A549 (cell line): ENCODE results near the gene MYRIP. TPM values are rescaled to one million over a fixed set of nuclear protein-coding genes. Genes with fewer than 3 reads are reported as not detected.

Experiments
- ATAC-seq, 2 experiments: fragments of 200-7000 bp in 1 of 2; fragments of >200 bp in 1 of 2; cut with Nextera tagmentation in 1 of 2; cut with Tn5 transposase in 1 of 2; 3 replicates each; pipeline versions ENCODE4 v1.8.0 to v1.9.1; 2018 to 2020; ENCODE audit warnings: mild to moderate bottlenecking in 1 of 2, moderate library complexity in 1 of 2
- CTCF ChIA-PET: fragments of 300-600 bp; sonication (Branson Sonifier 250); formaldehyde crosslinking; extraction: SDS; loops from one replicate; lab custom pipeline; 2021; ENCODE audit warnings: antibody characterized with exemption, inconsistent platforms; lab: Yijun Ruan, JAX
- POLR2A ChIA-PET: fragments of 350-600 bp; formaldehyde crosslinking; extraction: SDS; loops from one replicate; lab custom pipeline; 2021; ENCODE audit warnings: antibody characterized with exemption, inconsistent platforms; lab: Yijun Ruan, JAX
- DNase-seq, 2 experiments: peaks; one replicate each; pipeline versions ENCODE4 v3.0.0 to v3.0.0-alpha.2; 2011 to 2016; ENCODE audit warnings: low read depth in 1 of 2, low spot score in 1 of 2
- FAIRE-seq: peaks from 2 replicates; lab custom pipeline; 2011; peaks lifted over from hg19 to GRCh38; lab: Jason Lieb, UNC
- H3K27ac ChIP-seq, 2 experiments: fragments of >200 bp; sonication (Bioruptor Twin); formaldehyde crosslinking; 3 replicates each; pipeline ENCODE4 v1.5.1; 2016 to 2017
- H3K4me1 ChIP-seq: fragments of >200 bp; sonication (Bioruptor Twin); formaldehyde crosslinking; 3 replicates; pipeline ENCODE4 v1.6.1; 2016
- H3K4me2 ChIP-seq: fragments of >200 bp; sonication (Bioruptor Twin); formaldehyde crosslinking; 3 replicates; pipeline ENCODE4 v1.6.1; 2016
- H3K4me3 ChIP-seq: fragments of >200 bp; sonication (Bioruptor Twin); formaldehyde crosslinking; 3 replicates; pipeline ENCODE4 v1.5.1; 2016
- H3K9me3 ChIP-seq: fragments of >200 bp; sonication (Bioruptor Twin); formaldehyde crosslinking; 3 replicates; pipeline ENCODE4 v1.6.1; 2016
- CBX8 ChIP-seq: fragments of 200-600 bp; sonication (generic); IDR thresholded peaks from 2 replicates; pipeline ENCODE4 v1.6.1; 2016
- CHD2 ChIP-seq: fragments of 150-350 bp; IDR thresholded peaks from 2 replicates; pipeline ENCODE4 v1.6.1; 2014; ENCODE audit warnings: low read length; ENCODE audit not compliant: partially characterized antibody
- EHMT2 ChIP-seq: fragments of 200-600 bp; sonication (generic); IDR thresholded peaks from 2 replicates; pipeline ENCODE4 v1.6.1; 2016; ENCODE audit warnings: antibody characterized with exemption, low read depth, mild to moderate bottlenecking, moderate library complexity
- FOSB ChIP-seq: fragments of 250-450 bp; sonication (Bioruptor Pico); IDR thresholded peaks from 2 replicates; pipeline ENCODE4 v1.5.0; 2020; ENCODE audit warnings: mild to moderate bottlenecking, moderate library complexity
- FOSL2 ChIP-seq, 2 experiments: fragments of 450-650 bp in 1 of 2; fragments of >200 bp in 1 of 2; sonication (Bioruptor Twin) in 1 of 2; formaldehyde crosslinking; IDR thresholded peaks; 2 replicates each; pipeline versions ENCODE4 v1.5.0 to v1.6.1; 2016 to 2020; ENCODE audit warnings: mild to moderate bottlenecking in 1 of 2, moderate library complexity in 1 of 2
- FOXS1 ChIP-seq: fragments of 250-450 bp; sonication (Bioruptor Pico); IDR thresholded peaks from 2 replicates; pipeline ENCODE4 v1.5.0; 2020; ENCODE audit warnings: mild to moderate bottlenecking, moderate library complexity
- HOXA7 ChIP-seq: fragments of 250-450 bp; sonication (Bioruptor Pico); IDR thresholded peaks from 2 replicates; pipeline ENCODE4 v1.5.0; 2020; ENCODE audit warnings: mild to moderate bottlenecking, moderate library complexity
- JUN ChIP-seq, 2 experiments: fragments of >200 bp; sonication (Bioruptor Twin); formaldehyde crosslinking; IDR thresholded peaks; 2 replicates in 1 of 2; 3 replicates in 1 of 2; pipeline ENCODE4 v1.6.1; 2016 to 2017
- JUNB ChIP-seq: fragments of >200 bp; sonication (Bioruptor Twin); formaldehyde crosslinking; IDR thresholded peaks from 2 replicates; pipeline ENCODE4 v1.6.1; 2016
- KDM5A ChIP-seq: fragments of 200-600 bp; sonication (generic); IDR thresholded peaks from 2 replicates; pipeline ENCODE4 v1.6.1; 2016; ENCODE audit warnings: antibody characterized with exemption, mild to moderate bottlenecking
- MAZ ChIP-seq: fragments of 150-350 bp; IDR thresholded peaks from 2 replicates; pipeline ENCODE4 v1.6.1; 2014; ENCODE audit warnings: antibody characterized with exemption, low read depth, low read length, borderline replicate concordance
- NFE2L2 ChIP-seq: fragments of 150-350 bp; conservative IDR thresholded peaks from 2 replicates; pipeline ENCODE4 v1.6.1; 2014; ENCODE audit warnings: low read length
- POLR2A ChIP-seq: IDR thresholded peaks from 2 replicates; pipeline ENCODE4 v1.6.1; 2012; ENCODE audit warnings: mild to moderate bottlenecking, low read length
- RFX5 ChIP-seq: fragments of 450-650 bp; IDR thresholded peaks from 2 replicates; pipeline ENCODE4 v1.7.1; 2014; ENCODE audit warnings: antibody characterized with exemption, mild to moderate bottlenecking, moderate library complexity
- RNF2 ChIP-seq: fragments of 200-600 bp; sonication (generic); IDR thresholded peaks from 2 replicates; pipeline ENCODE4 v1.6.1; 2016; ENCODE audit warnings: low read depth, mild to moderate bottlenecking, antibody characterized with exemption, moderate library complexity, borderline replicate concordance
- TP53 ChIP-seq: fragments of 250-450 bp; sonication (Bioruptor Pico); IDR thresholded peaks from 2 replicates; pipeline ENCODE4 v1.5.0; 2021; ENCODE audit warnings: mild to moderate bottlenecking, moderate library complexity
- WGBS: methylation state at CpG from one replicate; pipeline ENCODE4 v1.1.6; 2017; ENCODE audit errors: missing lambda C conversion rate; 5-methylcytosine and 5-hydroxymethylcytosine counted together
- polyA plus RNA-seq, 4 experiments: library from polyadenylated mRNA; depleted of rRNA in 3 of 4; stranded (reverse); fragments of >200 nt; fragmentation: RNase III in 1 of 4; extraction: RNeasy Plus Mini Kit Qiagen cat#74134 plus additional on column Dnase treatment in 1 of 4; gene quantifications; 2 replicates in 3 of 4; 3 replicates in 1 of 4; pipeline ENCODE4 v1.2.3, GENCODE V29; 2011 to 2017
- TF ChIP-seq, protein P1 (sequence below): fragments of 250-450 bp; sonication (Bioruptor Pico); IDR thresholded peaks from 2 replicates; pipeline ENCODE4 v1.5.0; 2021; ENCODE audit warnings: mild to moderate bottlenecking, moderate library complexity, borderline replicate concordance
- TF ChIP-seq, protein P2 (sequence below): IDR thresholded peaks from 2 replicates; pipeline ENCODE4 v1.6.1; 2012; ENCODE audit warnings: low read depth, borderline replicate concordance
- TF ChIP-seq, protein P3 (sequence below): fragments of >200 bp; sonication (Bioruptor Twin); formaldehyde crosslinking; IDR thresholded peaks from 3 replicates; pipeline ENCODE4 v1.6.1; 2016

The MYRIP gene
- polyA plus RNA-seq, 2 of the 4 experiments (the other 2 are of a cell fraction): not detected

DNA sequence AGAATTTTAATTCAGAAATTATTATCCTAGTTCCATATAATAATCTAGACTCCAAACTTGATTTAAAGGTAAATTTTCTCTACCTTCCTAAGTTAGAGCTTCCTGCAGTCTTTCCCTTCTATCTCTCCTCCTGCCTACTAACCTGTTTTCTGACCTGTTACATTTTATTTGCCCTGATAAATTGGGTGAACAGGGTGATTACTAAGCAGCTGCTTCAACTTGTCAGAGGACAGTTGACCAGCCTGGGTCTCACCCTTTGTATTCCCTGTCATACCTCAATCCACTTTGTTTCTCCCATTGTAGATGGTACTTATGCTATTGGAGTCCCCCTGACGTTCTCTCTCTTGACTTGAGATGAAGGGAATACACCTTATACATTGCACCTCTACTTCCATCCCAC lies 28.4 kb upstream of the MYRIP start:
- DNase-seq (no peak), FAIRE-seq (no peak), ATAC-seq (no peak)
- Histone ChIP-seq H3K27ac (no peak overlapping the region), H3K4me2 (no peak overlapping the region), H3K4me3 (no peak overlapping the region), H3K4me1 (no peaks in the 10 kb centered on the region), H3K9me3 (no peaks in the 10 kb centered on the region)
- 0% methylated on average over 1 of the region's 1 CpG for WGBS
- POLR2A ChIA-PET: no interaction called here
- TF ChIP-seq JUNB (no peak), FOSL2 (IDR thresholded peaks at IDR 0.05) (no peak), FOSL2 (CRISPR knock-in tag; IDR thresholded peaks at IDR 0.05) (no peak), KDM5A (no peak), CBX8 (no peak), EHMT2 (no peak), FOSB (CRISPR knock-in tag) (no peak), FOXS1 (CRISPR knock-in tag) (no peak), JUN (IDR thresholded peaks at IDR 0.05) (no peak), HOXA7 (CRISPR knock-in tag) (no peak), RNF2 (no peak), MAZ (no peak), CHD2 (no peak), TP53 (CRISPR knock-in tag) (no peak)
- TF ChIP-seq, protein P1, sequence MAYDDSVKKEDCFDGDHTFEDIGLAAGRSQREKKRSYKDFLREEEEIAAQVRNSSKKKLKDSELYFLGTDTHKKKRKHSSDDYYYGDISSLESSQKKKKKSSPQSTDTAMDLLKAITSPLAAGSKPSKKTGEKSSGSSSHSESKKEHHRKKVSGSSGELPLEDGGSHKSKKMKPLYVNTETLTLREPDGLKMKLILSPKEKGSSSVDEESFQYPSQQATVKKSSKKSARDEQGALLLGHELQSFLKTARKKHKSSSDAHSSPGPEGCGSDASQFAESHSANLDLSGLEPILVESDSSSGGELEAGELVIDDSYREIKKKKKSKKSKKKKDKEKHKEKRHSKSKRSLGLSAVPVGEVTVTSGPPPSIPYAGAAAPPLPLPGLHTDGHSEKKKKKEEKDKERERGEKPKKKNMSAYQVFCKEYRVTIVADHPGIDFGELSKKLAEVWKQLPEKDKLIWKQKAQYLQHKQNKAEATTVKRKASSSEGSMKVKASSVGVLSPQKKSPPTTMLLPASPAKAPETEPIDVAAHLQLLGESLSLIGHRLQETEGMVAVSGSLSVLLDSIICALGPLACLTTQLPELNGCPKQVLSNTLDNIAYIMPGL (CRISPR knock-in tag): no peak
- TF ChIP-seq, protein P2, sequence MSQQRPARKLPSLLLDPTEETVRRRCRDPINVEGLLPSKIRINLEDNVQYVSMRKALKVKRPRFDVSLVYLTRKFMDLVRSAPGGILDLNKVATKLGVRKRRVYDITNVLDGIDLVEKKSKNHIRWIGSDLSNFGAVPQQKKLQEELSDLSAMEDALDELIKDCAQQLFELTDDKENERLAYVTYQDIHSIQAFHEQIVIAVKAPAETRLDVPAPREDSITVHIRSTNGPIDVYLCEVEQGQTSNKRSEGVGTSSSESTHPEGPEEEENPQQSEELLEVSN: no peak
- CTCF ChIA-PET: interaction anchor here (1.6 kb wide), 1 partner anchor 15 kb away, joined by 4 read pairs; no protein-coding TSS in a partner anchor

DNA sequence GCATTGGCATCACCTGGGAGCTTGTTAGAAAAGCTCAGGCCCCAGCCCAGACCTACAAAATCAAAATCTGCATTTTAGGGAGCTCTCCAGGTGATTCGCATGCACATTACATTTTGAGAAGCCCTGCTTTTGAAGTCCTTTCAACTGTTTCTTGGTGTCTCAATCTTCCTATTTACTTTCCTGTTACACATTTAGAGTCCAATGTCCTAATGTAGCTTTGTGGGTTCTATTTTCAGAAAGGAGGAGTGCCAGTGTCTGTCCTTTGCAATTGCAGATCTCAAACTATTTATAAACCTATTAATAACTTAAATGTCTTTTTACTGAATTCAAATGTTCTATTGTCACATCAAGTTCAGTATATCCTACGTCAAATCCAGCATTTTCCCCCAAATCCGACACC lies 27.8 kb upstream of the MYRIP start:
- ATAC-seq: no peak
- POLR2A ChIA-PET: no interaction called here

More for the DNA sequence above, 27.8 kb upstream of the MYRIP start:
- 31% methylated on average over 3 of the region's 3 CpGs for WGBS
- Histone ChIP-seq H3K4me3 (no peak overlapping the region), H3K27ac (no peak overlapping the region)
- no peak for TF ChIP-seq RFX5
- TF ChIP-seq HOXA7 (CRISPR knock-in tag): no peak
- no peak for TF ChIP-seq NFE2L2
- TF ChIP-seq CBX8: no peak
- no peak for TF ChIP-seq POLR2A
- TF ChIP-seq JUNB: no peak
- TF ChIP-seq, protein P3, sequence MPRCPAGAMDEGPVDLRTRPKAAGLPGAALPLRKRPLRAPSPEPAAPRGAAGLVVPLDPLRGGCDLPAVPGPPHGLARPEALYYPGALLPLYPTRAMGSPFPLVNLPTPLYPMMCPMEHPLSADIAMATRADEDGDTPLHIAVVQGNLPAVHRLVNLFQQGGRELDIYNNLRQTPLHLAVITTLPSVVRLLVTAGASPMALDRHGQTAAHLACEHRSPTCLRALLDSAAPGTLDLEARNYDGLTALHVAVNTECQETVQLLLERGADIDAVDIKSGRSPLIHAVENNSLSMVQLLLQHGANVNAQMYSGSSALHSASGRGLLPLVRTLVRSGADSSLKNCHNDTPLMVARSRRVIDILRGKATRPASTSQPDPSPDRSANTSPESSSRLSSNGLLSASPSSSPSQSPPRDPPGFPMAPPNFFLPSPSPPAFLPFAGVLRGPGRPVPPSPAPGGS: no peak
- no peak for TF ChIP-seq FOSL2 (IDR thresholded peaks at IDR 0.05)
- TF ChIP-seq FOSL2 (CRISPR knock-in tag; IDR thresholded peaks at IDR 0.05): no peak
- no peak for TF ChIP-seq TP53 (CRISPR knock-in tag)
- TF ChIP-seq, protein P2: no peak
- TF ChIP-seq, all 56 proteins: peak for 0
- CTCF ChIA-PET: no interaction called here
- no peak overlapping the region for H3K4me2 ChIP-seq
- DNase-seq: no peak
- FAIRE-seq: no peak
- no peaks in the 10 kb centered on the region for H3K9me3 ChIP-seq
- no peaks in the 10 kb centered on the region for H3K4me1 ChIP-seq
